ENCODE results near the gene ILK.

DNA sequence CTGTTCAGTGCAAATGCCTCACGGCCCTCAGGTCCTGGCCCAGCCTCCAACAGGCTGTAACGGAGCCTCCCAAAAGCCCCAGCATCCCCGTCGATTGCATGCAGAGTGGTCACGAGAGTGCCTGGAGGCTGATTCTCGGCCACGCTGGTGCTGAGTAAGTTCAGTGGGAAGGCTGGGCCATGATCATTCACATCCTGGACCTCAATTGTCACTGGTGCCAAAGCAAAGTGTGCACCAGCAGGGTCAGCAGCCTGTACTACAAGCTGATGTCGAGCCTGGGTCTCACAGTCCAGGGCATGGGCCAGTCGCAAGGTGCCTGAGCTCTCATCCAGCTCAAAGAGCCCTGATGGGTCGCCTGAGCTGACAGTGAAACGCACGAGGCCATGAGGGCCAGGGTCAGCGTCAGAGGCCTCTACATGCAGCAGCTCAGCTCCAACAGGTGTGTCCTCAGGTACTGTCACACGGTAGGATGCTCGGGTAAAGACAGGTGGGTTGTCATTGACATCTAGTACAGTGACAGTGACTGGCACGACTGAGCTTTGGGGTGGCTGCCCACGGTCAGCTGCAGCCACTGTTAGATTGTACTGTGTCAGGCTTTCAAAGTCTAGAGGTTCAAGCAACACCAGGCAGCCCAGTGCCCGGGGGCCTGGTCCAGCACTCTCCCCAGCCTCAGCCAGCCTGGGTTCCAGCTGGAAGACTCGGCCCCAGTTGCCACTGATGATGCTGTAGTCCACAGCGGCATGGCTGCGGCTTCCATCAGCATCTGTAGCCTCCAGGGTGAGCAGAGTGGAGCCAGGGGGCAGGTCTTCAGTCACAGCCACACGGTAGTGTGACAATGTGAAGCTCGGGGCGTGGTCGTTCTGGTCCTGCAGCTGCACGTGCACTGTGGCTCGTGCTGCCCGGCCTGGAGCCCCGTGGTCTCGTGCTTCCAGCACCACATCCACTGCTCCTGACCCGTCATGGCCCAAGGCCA, 20.1 kb downstream of the ILK start:
- TF ChIP-seq POLR2A (IDR thresholded peaks at IDR 0.05): no peak
- TF ChIP-seq, protein P1, sequence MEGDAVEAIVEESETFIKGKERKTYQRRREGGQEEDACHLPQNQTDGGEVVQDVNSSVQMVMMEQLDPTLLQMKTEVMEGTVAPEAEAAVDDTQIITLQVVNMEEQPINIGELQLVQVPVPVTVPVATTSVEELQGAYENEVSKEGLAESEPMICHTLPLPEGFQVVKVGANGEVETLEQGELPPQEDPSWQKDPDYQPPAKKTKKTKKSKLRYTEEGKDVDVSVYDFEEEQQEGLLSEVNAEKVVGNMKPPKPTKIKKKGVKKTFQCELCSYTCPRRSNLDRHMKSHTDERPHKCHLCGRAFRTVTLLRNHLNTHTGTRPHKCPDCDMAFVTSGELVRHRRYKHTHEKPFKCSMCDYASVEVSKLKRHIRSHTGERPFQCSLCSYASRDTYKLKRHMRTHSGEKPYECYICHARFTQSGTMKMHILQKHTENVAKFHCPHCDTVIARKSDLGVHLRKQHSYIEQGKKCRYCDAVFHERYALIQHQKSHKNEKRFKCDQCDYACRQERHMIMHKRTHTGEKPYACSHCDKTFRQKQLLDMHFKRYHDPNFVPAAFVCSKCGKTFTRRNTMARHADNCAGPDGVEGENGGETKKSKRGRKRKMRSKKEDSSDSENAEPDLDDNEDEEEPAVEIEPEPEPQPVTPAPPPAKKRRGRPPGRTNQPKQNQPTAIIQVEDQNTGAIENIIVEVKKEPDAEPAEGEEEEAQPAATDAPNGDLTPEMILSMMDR (IDR thresholded peaks at IDR 0.05 in 8 of 11, conservative IDR thresholded peaks at IDR 0.05 in 3 of 11): no peak
